Activated CD8-positive, alpha-beta memory T cell treated with anti-CD3 and anti-CD28 coated beads for 36 hours (primary cell): ENCODE results near the gene CLEC10A. TPM values are rescaled to one million over a fixed set of nuclear protein-coding genes. Genes with fewer than 3 reads are reported as not detected.
"Not testable (repeated sequence)": the region's sequence is repeated elsewhere in the genome, so short reads cannot be mapped to it uniquely, and the experiment has no call there.

Source experiments
- CTCF ChIA-PET: fragments of 350-600 bp; sonication (Branson Sonifier 250); formaldehyde crosslinking; loops from one replicate; lab custom pipeline; 2021; ENCODE audit warnings: antibody characterized with exemption; lab: Charles Lee
- POLR2A ChIA-PET: fragments of 350-600 bp; sonication (Branson Sonifier 250); formaldehyde crosslinking; loops from one replicate; lab custom pipeline; 2021; ENCODE audit warnings: antibody characterized with exemption; lab: Charles Lee
- total RNA-seq, 2 experiments: library from RNA; stranded (reverse); gene quantifications; one replicate each; pipeline ENCODE4 v1.2.3, GENCODE V29; 2021

Gene CLEC10A
- total RNA-seq, 2 experiments from 2014 or later = not detected

GRCh38 chr17:7083592-7083991 lies 3.5 kb upstream of the CLEC10A start:
- CTCF ChIA-PET = no interaction called here
- POLR2A ChIA-PET = no interaction called here

GRCh38 chr17:7081341-7082062 lies 1.5 kb upstream of the CLEC10A start:
- CTCF ChIA-PET = interaction anchor here (1.0 to 1.3 kb wide), 2 partner anchors 30 to 50 kb away, joined by 4 to 10 read pairs; no protein-coding TSS in a partner anchor
- POLR2A ChIA-PET = no interaction called here

- POLR2A ChIA-PET = no interaction called here
- CTCF ChIA-PET = interaction anchor here (1.3 kb wide), 1 partner anchor 29 kb away, joined by 10 read pairs; no protein-coding TSS in a partner anchor
Observed at GRCh38 chr17:7080456-7081041, 498 bp upstream of the CLEC10A start.

GRCh38 chr17:7078711-7079110 lies 1.3 kb downstream of the CLEC10A start:
- ChIA-PET CTCF (interaction anchor here (0.6 kb wide), 1 partner anchor 71 kb away, joined by 3 read pairs; no protein-coding TSS in a partner anchor), POLR2A (no interaction called here)

- ChIA-PET POLR2A (no interaction called here), CTCF (no interaction called here)
Observed at GRCh38 chr17:7077911-7078546, 2.0 kb downstream of the CLEC10A start.

- ChIA-PET CTCF (no interaction called here), POLR2A (interaction anchor here (0.6 kb wide), 1 partner anchor 106 kb away, joined by 5 read pairs; no protein-coding TSS in a partner anchor)
Observed at GRCh38 chr17:7074931-7075330, 5.1 kb downstream of the CLEC10A start.

- POLR2A ChIA-PET = no interaction called here
- CTCF ChIA-PET = no interaction called here
Observed at GRCh38 chr17:7072406-7072805, 7.6 kb downstream of the CLEC10A start.

GRCh38 chr17:7070712-7071111 lies 9.3 kb downstream of the CLEC10A start:
- POLR2A ChIA-PET = no interaction called here
- CTCF ChIA-PET = no interaction called here

GRCh38 chr17:7068268-7068667 lies 11.8 kb downstream of the CLEC10A start:
- ChIA-PET CTCF (no interaction called here), POLR2A (no interaction called here)

- ChIA-PET POLR2A (no interaction called here), CTCF (interaction anchor here (1.7 kb wide), 1 partner anchor 15 kb away, joined by 4 read pairs; no protein-coding TSS in a partner anchor)
Observed at GRCh38 chr17:7067198-7067597, 12.9 kb downstream of the CLEC10A start.

- CTCF ChIA-PET = interaction anchor here (1.5 kb wide), 1 partner anchor 69 kb away, joined by 5 read pairs; no protein-coding TSS in a partner anchor
- POLR2A ChIA-PET = no interaction called here
Observed at GRCh38 chr17:7064261-7064660, 15.8 kb downstream of the CLEC10A start.

- POLR2A ChIA-PET = no interaction called here
- CTCF ChIA-PET = interaction anchor here (1.5 kb wide), 1 partner anchor 69 kb away, joined by 5 read pairs; no protein-coding TSS in a partner anchor
Observed at GRCh38 chr17:7063518-7064094, 16.4 kb downstream of the CLEC10A start.

- CTCF ChIA-PET = interaction anchor here (0.6 to 1.2 kb wide), 3 partner anchors 8 to 627 kb away, joined by 3 read pairs; partner anchors contain the start of gene TP53
- POLR2A ChIA-PET = interaction anchor here (1.2 kb wide), 1 partner anchor 12 kb away, joined by 3 read pairs; no protein-coding TSS in a partner anchor
Observed at GRCh38 chr17:7060165-7060891, 19.7 kb downstream of the CLEC10A start.

- ChIA-PET CTCF (no interaction called here), POLR2A (no interaction called here)
Observed at GRCh38 chr17:7058831-7059447, 21.1 kb downstream of the CLEC10A start.

GRCh38 chr17:7056386-7056785 lies 23.7 kb downstream of the CLEC10A start:
- CTCF ChIA-PET = interaction anchor here (0.8 to 1.1 kb wide), 2 partner anchors 10 to 80 kb away, joined by 3 read pairs; no protein-coding TSS in a partner anchor

GRCh38 chr17:7050583-7050982 lies 29.5 kb downstream of the CLEC10A start:
- CTCF ChIA-PET = interaction anchor here (1.3 to 3.9 kb wide), 4 partner anchors 47 to 127 kb away, joined by 3 to 40 read pairs (median 8); no protein-coding TSS in a partner anchor
- POLR2A ChIA-PET = not testable (repeated sequence)

More at GRCh38 chr17:7056386-7056785, 23.7 kb downstream of the CLEC10A start:
- POLR2A ChIA-PET = no interaction called here

GRCh38 chr17:7048968-7049367 lies 31.1 kb downstream of the CLEC10A start:
- CTCF ChIA-PET = interaction anchor here (0.6 to 1.5 kb wide), 5 partner anchors 8 to 257 kb away, joined by 3 to 7 read pairs (median 3); no protein-coding TSS in a partner anchor
- POLR2A ChIA-PET = interaction anchor here (1.6 kb wide), 1 partner anchor 11 kb away, joined by 3 read pairs; no protein-coding TSS in a partner anchor

- ChIA-PET CTCF (interaction anchor here (0.7 to 1.6 kb wide), 6 partner anchors 12 to 128 kb away, joined by 3 to 10 read pairs (median 3); partner anchors contain the start of gene SLC16A13), POLR2A (interaction anchor here (1.0 to 1.6 kb wide), 4 partner anchors 12 to 129 kb away, joined by 3 to 4 read pairs (median 3); partner anchors contain the start of gene SLC16A13)
Observed at GRCh38 chr17:7047566-7047965, 32.5 kb downstream of the CLEC10A start.
